Heart left ventricle (tissue), 13 donors: Measurements from ENCODE around the gene STRN4.

ENCODE experiments used
- CTCF ChIP-seq, 12 donors: fragments of 200-600 bp; sonication (generic) in 4 of 12; IDR thresholded peaks; one replicate each; pipeline versions ENCODE4 v1.5.0 to v1.8.0; 2018 to 2022; ENCODE audit warnings: antibody characterized with exemption in 12 of 12, mild to moderate bottlenecking in 5 of 12
- POLR2A ChIP-seq, 2 donors: fragments of 450-650 bp; IDR thresholded peaks; one replicate each; pipeline ENCODE4 v1.6.1; 2017; ENCODE audit warnings: antibody characterized with exemption in 2 of 2, mild to moderate bottlenecking in 2 of 2, moderate library complexity in 2 of 2
- donor health status: ischemic (EF 13 %, LVEDD 7.1; RV severe dilation, severe dysfunction).
- donor health status: DM: no; HTN: yes; CAD: no.
- donor health status: DM: no; HTN: no; CAD: no.
- donor health status: ischemic (EF 25% LVEDD 6.9; RV normal size, moderate dysfunction).
- donor health status: ischemic (EF 25% LVEDD 5.7; RV mildly dilated, moderate dysfunction).
- donor health status: ischemic (EF 35%, LVEDD 5.7; RV mildly dilated, moderate dysfunction).
- donor health status: nonischemic (EF 11% LVEDD 7.7; RV severe dilation, severe dysfunction).
- donor health status: DM: yes; HTN: yes; CAD: no.
- donor health status: PGD.
- donor health status: ischemic (EF 29% LVEDD 5.4; RV normal size, mild dysfunction).
- donor health status: nonischemic (EF 23%, LVEDD 6.1; RV moderate dilation, normal function).

- TF ChIP-seq CTCF (IDR thresholded peaks at IDR 0.05) (no peak), POLR2A (IDR thresholded peaks at IDR 0.05) (no peak)
These were observed 36.2 kb upstream of the STRN4 start for GRCh38 chr19:46782355-46783019.
